Measurements from ENCODE around the gene MUC4. TPM values are rescaled to one million over a fixed set of nuclear protein-coding genes. Genes with fewer than 3 reads are reported as not detected.

MUC4 gene
- total RNA-seq, 1 experiment from 2014 or later, result not detected

DNA sequence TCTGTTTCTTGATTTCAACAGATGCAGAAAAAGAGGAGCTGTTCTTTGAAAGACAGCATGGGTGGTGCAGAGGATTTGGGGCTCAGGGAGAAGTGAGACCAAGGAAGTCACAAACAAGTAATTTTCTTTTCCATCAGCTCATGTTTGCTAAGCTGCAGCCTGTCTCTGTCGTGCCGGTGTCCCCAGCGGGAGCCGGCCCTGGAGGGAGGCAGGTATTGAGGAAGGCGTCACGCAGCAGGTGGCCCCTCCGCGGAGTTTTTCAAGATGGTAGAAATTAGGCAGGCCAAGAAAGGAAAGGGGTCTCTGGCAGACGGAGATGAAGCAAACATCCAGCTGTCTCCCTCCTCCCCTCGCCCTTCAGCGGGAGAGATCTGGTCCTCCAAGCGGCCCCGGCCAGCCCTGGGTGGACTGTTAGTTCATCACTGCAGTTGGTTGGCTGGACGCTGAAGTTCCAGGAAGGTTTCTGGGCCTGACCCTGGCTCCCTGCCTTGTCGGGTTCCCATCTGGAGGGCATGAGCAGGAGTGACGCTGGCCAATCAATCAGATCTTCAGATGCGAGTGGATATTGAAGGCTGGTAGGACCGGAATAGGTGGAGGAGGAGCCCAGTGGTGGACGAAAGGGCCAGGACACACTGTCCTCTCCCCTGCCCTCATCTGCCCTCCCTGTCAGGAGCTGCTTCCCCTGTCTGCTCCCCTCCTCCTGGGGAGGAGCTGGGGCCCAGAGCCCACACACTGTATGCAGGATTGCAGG, 27.7 kb upstream of the MUC4 start:
- DNase-seq (no peak), ATAC-seq (no peak)
- no peaks in the 10 kb centered on the region for H3K79me2 ChIP-seq (ENCODE audit: low read length)
- CTCF ChIA-PET, result no interaction called here
- H3K9me2 ChIP-seq (replicated peaks; ENCODE audit: low read length), result no peaks in the 10 kb centered on the region
- H3F3A ChIP-seq (ENCODE audit: low read length, unreplicated experiment), result no peaks in the 10 kb centered on the region
- TF ChIP-seq EZH2 (IDR thresholded peaks at IDR 0.05; ENCODE audit: low read length, unreplicated experiment), result no peak
- intact Hi-C loops (cut with micrococcal nuclease), result no loop called here
- H3K4me1 ChIP-seq (ENCODE audit: insufficient read depth, low read length), result no peaks in the 10 kb centered on the region
- POLR2A ChIA-PET (ENCODE audit: unreplicated experiment), result no interaction called here
- no peaks in the 10 kb centered on the region for H4K20me1 ChIP-seq (ENCODE audit: low read length)
- H3K27me3 ChIP-seq (ENCODE audit: low read length), result no peaks in the 10 kb centered on the region
- no peak overlapping the region for H3K4me2 ChIP-seq (ENCODE audit: low read length)
- no peak overlapping the region for H3K27ac ChIP-seq (ENCODE audit: low read length)
- no peak overlapping the region for H3K4me3 ChIP-seq (ENCODE audit: low read length)
- no TSS peak for BruUV-seq (replicated peaks)
- no peaks in the 10 kb centered on the region for H3K9me3 ChIP-seq (ENCODE audit: low read length)
- H3K36me3 ChIP-seq (ENCODE audit: low read depth, low read length), result no peaks in the 10 kb centered on the region
- H3K9ac ChIP-seq (ENCODE audit: low read length), result no peak overlapping the region
- H2AFZ ChIP-seq (ENCODE audit: low read length), result no peak overlapping the region

GRCh38 chr3:195838714-195839113, 27.0 kb upstream of the MUC4 start:
- TF ChIP-seq EZH2 (IDR thresholded peaks at IDR 0.05; ENCODE audit: low read length, unreplicated experiment) (no peak), EZH2phosphoT487 (IDR thresholded peaks at IDR 0.05; ENCODE audit: borderline replicate concordance, low read length) (no peak)
- TF ChIP-seq, protein P1, sequence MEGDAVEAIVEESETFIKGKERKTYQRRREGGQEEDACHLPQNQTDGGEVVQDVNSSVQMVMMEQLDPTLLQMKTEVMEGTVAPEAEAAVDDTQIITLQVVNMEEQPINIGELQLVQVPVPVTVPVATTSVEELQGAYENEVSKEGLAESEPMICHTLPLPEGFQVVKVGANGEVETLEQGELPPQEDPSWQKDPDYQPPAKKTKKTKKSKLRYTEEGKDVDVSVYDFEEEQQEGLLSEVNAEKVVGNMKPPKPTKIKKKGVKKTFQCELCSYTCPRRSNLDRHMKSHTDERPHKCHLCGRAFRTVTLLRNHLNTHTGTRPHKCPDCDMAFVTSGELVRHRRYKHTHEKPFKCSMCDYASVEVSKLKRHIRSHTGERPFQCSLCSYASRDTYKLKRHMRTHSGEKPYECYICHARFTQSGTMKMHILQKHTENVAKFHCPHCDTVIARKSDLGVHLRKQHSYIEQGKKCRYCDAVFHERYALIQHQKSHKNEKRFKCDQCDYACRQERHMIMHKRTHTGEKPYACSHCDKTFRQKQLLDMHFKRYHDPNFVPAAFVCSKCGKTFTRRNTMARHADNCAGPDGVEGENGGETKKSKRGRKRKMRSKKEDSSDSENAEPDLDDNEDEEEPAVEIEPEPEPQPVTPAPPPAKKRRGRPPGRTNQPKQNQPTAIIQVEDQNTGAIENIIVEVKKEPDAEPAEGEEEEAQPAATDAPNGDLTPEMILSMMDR (conservative IDR thresholded peaks at IDR 0.05; ENCODE audit: low read depth, low read length), result no peak
- Histone ChIP-seq H3K4me2 (ENCODE audit: low read length) (no peak overlapping the region), H3K9ac (ENCODE audit: low read length) (no peak overlapping the region), H3K4me3 (ENCODE audit: low read length) (no peak overlapping the region), H3K79me2 (ENCODE audit: low read length) (no peaks in the 10 kb centered on the region), H3K9me2 (replicated peaks; ENCODE audit: low read length) (no peaks in the 10 kb centered on the region), H3K36me3 (ENCODE audit: low read depth, low read length) (no peaks in the 10 kb centered on the region), H3F3A (ENCODE audit: low read length, unreplicated experiment) (no peaks in the 10 kb centered on the region), H3K9me3 (ENCODE audit: low read length) (no peaks in the 10 kb centered on the region), H3K27ac (ENCODE audit: low read length) (no peak overlapping the region), H3K4me1 (ENCODE audit: insufficient read depth, low read length) (no peaks in the 10 kb centered on the region), H3K27me3 (ENCODE audit: low read length) (no peaks in the 10 kb centered on the region), H2AFZ (ENCODE audit: low read length) (no peak overlapping the region), H4K20me1 (ENCODE audit: low read length) (no peaks in the 10 kb centered on the region)
- no TSS peak for BruUV-seq (replicated peaks)
- intact Hi-C loops (cut with micrococcal nuclease), result no loop called here
- POLR2A ChIA-PET (ENCODE audit: unreplicated experiment), result no interaction called here
- ATAC-seq, result no peak
- CTCF ChIA-PET, result no interaction called here
- no peak for DNase-seq

DNA sequence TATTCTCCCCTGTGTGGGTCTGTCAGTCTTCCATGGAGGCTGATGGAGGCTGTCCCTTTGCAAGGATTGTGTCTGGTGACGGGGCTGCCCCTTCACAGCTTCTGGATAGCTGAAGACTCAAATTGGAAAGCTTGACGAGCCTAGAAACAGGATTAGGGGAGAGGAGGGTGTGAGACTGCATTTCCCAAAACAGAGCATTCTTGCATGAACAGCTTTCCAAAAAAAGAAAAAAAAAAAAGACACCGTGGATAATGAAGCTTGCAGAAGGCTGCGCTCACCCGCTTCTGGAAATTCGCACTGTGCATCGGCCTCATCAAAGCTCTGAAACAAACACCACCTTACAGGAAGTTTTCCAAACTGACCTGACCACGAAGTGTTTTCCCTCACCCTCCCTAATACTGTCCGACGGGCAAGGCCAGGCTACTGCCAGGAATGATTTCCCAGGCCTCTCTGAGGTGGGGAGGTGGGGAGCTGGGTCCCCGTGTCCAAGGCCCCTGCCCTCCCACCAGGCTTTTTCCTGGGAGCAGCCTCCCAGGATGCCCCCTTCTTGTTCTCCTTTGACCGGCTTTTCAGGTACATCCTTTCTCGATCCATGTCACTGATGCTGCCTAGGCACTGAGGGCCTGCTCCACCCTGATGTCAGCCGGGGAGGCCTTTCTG, 24.9 kb upstream of the MUC4 start:
- H3K4me2 ChIP-seq (ENCODE audit: low read length), result no peak overlapping the region
- TF ChIP-seq, protein P1 (conservative IDR thresholded peaks at IDR 0.05; ENCODE audit: low read depth, low read length), result no peak
- TF ChIP-seq EZH2phosphoT487 (IDR thresholded peaks at IDR 0.05; ENCODE audit: borderline replicate concordance, low read length) (no peak), EZH2 (IDR thresholded peaks at IDR 0.05; ENCODE audit: low read length, unreplicated experiment) (no peak)
- ChIA-PET POLR2A (ENCODE audit: unreplicated experiment) (no interaction called here), CTCF (no interaction called here)
- no peaks in the 10 kb centered on the region for H3F3A ChIP-seq (ENCODE audit: low read length, unreplicated experiment)
- no peaks in the 10 kb centered on the region for H4K20me1 ChIP-seq (ENCODE audit: low read length)
- H3K4me3 ChIP-seq (ENCODE audit: low read length), result no peak overlapping the region
- no TSS peak for BruUV-seq (replicated peaks)
- intact Hi-C loops (cut with micrococcal nuclease), result no loop called here
- no peaks in the 10 kb centered on the region for H3K9me2 ChIP-seq (replicated peaks; ENCODE audit: low read length)
- no peak overlapping the region for H3K9ac ChIP-seq (ENCODE audit: low read length)
- H3K4me1 ChIP-seq (ENCODE audit: insufficient read depth, low read length), result no peaks in the 10 kb centered on the region
- H3K27ac ChIP-seq (ENCODE audit: low read length), result no peak overlapping the region
- H2AFZ ChIP-seq (ENCODE audit: low read length), result no peak overlapping the region
- H3K79me2 ChIP-seq (ENCODE audit: low read length), result no peaks in the 10 kb centered on the region
- ATAC-seq (no peak), DNase-seq (no peak)
- H3K9me3 ChIP-seq (ENCODE audit: low read length), result no peaks in the 10 kb centered on the region
- no peaks in the 10 kb centered on the region for H3K27me3 ChIP-seq (ENCODE audit: low read length)
- H3K36me3 ChIP-seq (ENCODE audit: low read depth, low read length), result no peaks in the 10 kb centered on the region
